SU-DHL-6 (cell line): Measurements from ENCODE around the gene BEST2.

Experiments
- H2AFZ ChIP-seq: fragments of 200-600 bp; sonication (generic); 2 replicates; pipeline ENCODE4 v1.6.1; 2014; ENCODE audit warnings: low read depth, mild to moderate bottlenecking, moderate library complexity, mixed read lengths, antibody characterized with exemption, low read length; ENCODE audit not compliant: severe bottlenecking
- H3F3A ChIP-seq: fragments of 200-600 bp; shearing (Covaris generic); 2 replicates; pipeline ENCODE4 v1.6.0; 2016; ENCODE audit warnings: antibody characterized with exemption, mild to moderate bottlenecking; ENCODE audit not compliant: insufficient read depth
- H3K27ac ChIP-seq: fragments of 200-600 bp; sonication (generic); 2 replicates; pipeline ENCODE4 v1.5.1; 2016; ENCODE audit warnings: low read depth, mild to moderate bottlenecking, low read length, moderate library complexity, mixed read lengths
- H3K27me3 ChIP-seq: fragments of 200-600 bp; sonication (generic), shearing (Covaris generic); 2 replicates; pipeline ENCODE4 v1.6.0; 2014; ENCODE audit warnings: mild to moderate bottlenecking, low read length
- H3K36me3 ChIP-seq: fragments of 200-600 bp; sonication (generic); 2 replicates; pipeline ENCODE4 v1.6.1; 2014; ENCODE audit warnings: mild to moderate bottlenecking, low read length, mixed read lengths
- H3K4me2 ChIP-seq: fragments of 300-600, 200-600 bp; shearing (Covaris generic), sonication (generic); 2 replicates; pipeline ENCODE4 v1.6.0; 2014; ENCODE audit warnings: low read length, low read depth, mild to moderate bottlenecking; ENCODE audit not compliant: poor library complexity, severe bottlenecking
- H3K4me3 ChIP-seq: fragments of 200-600 bp; sonication (generic); 2 replicates; pipeline ENCODE4 v1.5.1; 2014; ENCODE audit warnings: antibody characterized with exemption, low read length, mild to moderate bottlenecking, mixed read lengths; ENCODE audit not compliant: insufficient read depth, poor library complexity, severe bottlenecking
- H3K79me2 ChIP-seq: fragments of 200-600 bp; sonication (generic); 2 replicates; pipeline ENCODE4 v1.6.1; 2014; ENCODE audit warnings: mild to moderate bottlenecking, low read length, moderate library complexity; ENCODE audit not compliant: insufficient read depth
- H3K9ac ChIP-seq: fragments of 200-600 bp; sonication (generic); 2 replicates; pipeline ENCODE4 v1.7.0; 2014; ENCODE audit warnings: mild to moderate bottlenecking, low read length
- H3K9me2 ChIP-seq: fragments of 200-600 bp; sonication (generic); replicated peaks from 2 replicates; pipeline ENCODE4 v1.6.1; 2014; ENCODE audit warnings: low read length; ENCODE audit not compliant: insufficient read depth
- H3K9me3 ChIP-seq: fragments of 200-600 bp; sonication (generic); 2 replicates; pipeline ENCODE4 v1.6.1; 2014; ENCODE audit warnings: low read length, mixed read lengths; ENCODE audit not compliant: insufficient read depth
- H4K20me1 ChIP-seq: fragments of 200-600 bp; sonication (generic); 2 replicates; pipeline ENCODE4 v1.6.1; 2014; ENCODE audit warnings: low read depth, mild to moderate bottlenecking, antibody characterized with exemption, low read length, moderate library complexity, mixed read lengths
- CTCF ChIP-seq: fragments of 200-600 bp; sonication (generic); IDR thresholded peaks from one replicate; pipeline ENCODE4 v1.5.1; 2017; ENCODE audit warnings: antibody characterized with exemption, mild to moderate bottlenecking, low read length, moderate library complexity; ENCODE audit not compliant: insufficient read depth, poor library complexity, severe bottlenecking
- EZH2phosphoT487 ChIP-seq: fragments of 200-600 bp; sonication (generic), shearing (Covaris generic); conservative IDR thresholded peaks from 2 replicates; pipeline ENCODE4 v1.6.1; 2018; ENCODE audit warnings: mild to moderate bottlenecking, antibody characterized with exemption, low read length, moderate library complexity, mixed read lengths

Gene BEST2

GRCh38 chr19:12772323-12772722, 20.7 kb downstream of the BEST2 start:
- H3K9me3 ChIP-seq: no peaks in the 10 kb centered on the region
- no peak overlapping the region for H2AFZ ChIP-seq
- no peaks in the 10 kb centered on the region for H3K36me3 ChIP-seq
- H3K4me2 ChIP-seq: no peak overlapping the region
- no peaks in the 10 kb centered on the region for H3F3A ChIP-seq
- H3K9ac ChIP-seq: no peak overlapping the region
- no peaks in the 10 kb centered on the region for H3K79me2 ChIP-seq
- no peaks in the 10 kb centered on the region for H3K9me2 ChIP-seq
- no peaks in the 10 kb centered on the region for H4K20me1 ChIP-seq
- H3K4me3 ChIP-seq: no peak overlapping the region
- TF ChIP-seq CTCF (no peak), EZH2phosphoT487 (no peak)
- no peak overlapping the region for H3K27ac ChIP-seq
- no peaks in the 10 kb centered on the region for H3K27me3 ChIP-seq

- Histone ChIP-seq H3K4me2 (no peak overlapping the region), H2AFZ (no peak overlapping the region), H3K9me3 (no peaks in the 10 kb centered on the region), H3K9me2 (no peaks in the 10 kb centered on the region), H3K79me2 (no peaks in the 10 kb centered on the region), H3K27me3 (no peaks in the 10 kb centered on the region), H3K9ac (no peak overlapping the region), H3F3A (no peaks in the 10 kb centered on the region), H3K27ac (no peak overlapping the region), H3K4me3 (no peak overlapping the region), H4K20me1 (no peaks in the 10 kb centered on the region), H3K36me3 (no peaks in the 10 kb centered on the region)
- TF ChIP-seq CTCF (peak; percentile 12), EZH2phosphoT487 (no peak)
Observed at GRCh38 chr19:12773571-12773970, 22.0 kb downstream of the BEST2 start.

- Histone ChIP-seq H3K79me2 (no peaks in the 10 kb centered on the region), H3K9me3 (no peaks in the 10 kb centered on the region), H3K36me3 (no peaks in the 10 kb centered on the region), H4K20me1 (no peaks in the 10 kb centered on the region), H3K4me3 (peak within 1 kb of the TSS; percentile 63), H3K9ac (peak within 1 kb of the TSS; percentile 53), H2AFZ (peak within 1 kb of the TSS; percentile 78), H3K4me2 (peak within 1 kb of the TSS; percentile 67), H3F3A (no peaks in the 10 kb centered on the region), H3K9me2 (no peaks in the 10 kb centered on the region), H3K27ac (no peak within 1 kb of the TSS), H3K27me3 (no peaks in the 10 kb centered on the region)
- no peak for TF ChIP-seq EZH2phosphoT487
- TF ChIP-seq CTCF: no peak
Observed at GRCh38 chr19:12774588-12775555, 23.3 kb downstream of the BEST2 start, which contains the start of gene HOOK2. Gene HOOK2 (minus strand): TSS chr19:12775552. CDS start chr19:12775449, 103 bp downstream.
